NCI-H2029 treated with DMSO at 0.1 percent for 48 hours (cell line): ENCODE data around the gene PRDM16.

ENCODE experiments used
- DNase-seq: peaks from one replicate; lab custom pipeline; 2025; lab: John Stamatoyannopoulos, UW

PRDM16 gene

GRCh38 chr1:3337798-3338724, 269.1 kb downstream of the PRDM16 start:
- no peak for DNase-seq

GRCh38 chr1:3338725-3339070, 269.7 kb downstream of the PRDM16 start:
- no peak for DNase-seq

- no peak for DNase-seq
Measured at GRCh38 chr1:3339856-3340255, 270.9 kb downstream of the PRDM16 start.

GRCh38 chr1:3340548-3341235, 271.7 kb downstream of the PRDM16 start:
- DNase-seq: no peak

- DNase-seq: no peak
Measured at GRCh38 chr1:3341236-3341994, 272.4 kb downstream of the PRDM16 start.

- no peak for DNase-seq
Measured at GRCh38 chr1:3342960-3343359, 274.0 kb downstream of the PRDM16 start.

GRCh38 chr1:3344395-3344794, 275.4 kb downstream of the PRDM16 start:
- no peak for DNase-seq

GRCh38 chr1:3345792-3346191, 276.8 kb downstream of the PRDM16 start:
- no peak for DNase-seq

GRCh38 chr1:3346478-3346877, 277.5 kb downstream of the PRDM16 start:
- no peak for DNase-seq

- no peak for DNase-seq
Measured at GRCh38 chr1:3347257-3348020, 278.4 kb downstream of the PRDM16 start.

GRCh38 chr1:3348196-3348865, 279.3 kb downstream of the PRDM16 start:
- no peak for DNase-seq

GRCh38 chr1:3349161-3349967, 280.4 kb downstream of the PRDM16 start:
- DNase-seq: no peak

GRCh38 chr1:3349968-3350299, 280.9 kb downstream of the PRDM16 start:
- DNase-seq: no peak

GRCh38 chr1:3350506-3351261, 281.7 kb downstream of the PRDM16 start:
- DNase-seq: no peak

GRCh38 chr1:3351449-3352298, 282.7 kb downstream of the PRDM16 start:
- no peak for DNase-seq

GRCh38 chr1:3352299-3352951, 283.4 kb downstream of the PRDM16 start:
- DNase-seq: no peak

- DNase-seq: no peak
Measured at GRCh38 chr1:3352952-3353331, 283.9 kb downstream of the PRDM16 start.

- no peak for DNase-seq
Measured at GRCh38 chr1:3353876-3354275, 284.9 kb downstream of the PRDM16 start.
